WTC11 (cell line): ENCODE measurements around the gene CPAMD8.

Experiments used
- CTCF ChIP-seq: fragments of 200-600 bp; IDR thresholded peaks from 2 replicates; pipeline ENCODE4 v1.8.0; 2022; ENCODE audit warnings: antibody characterized with exemption
- FOXK1 ChIP-seq: sonication (generic); formaldehyde crosslinking; IDR thresholded peaks from 2 replicates; pipeline ENCODE4 v1.8.0; 2022; ENCODE audit warnings: mild to moderate bottlenecking, moderate library complexity, missing genetic modification reagents
- JUN ChIP-seq: sonication (generic); formaldehyde crosslinking; IDR thresholded peaks from 2 replicates; pipeline ENCODE4 v1.8.0; 2023; ENCODE audit warnings: mild to moderate bottlenecking, missing genetic modification reagents
- NFYB ChIP-seq: sonication (generic); formaldehyde crosslinking; conservative IDR thresholded peaks from 2 replicates; pipeline ENCODE4 v1.8.0; 2022; ENCODE audit warnings: low read depth, missing genetic modification reagents
- PRDM15 ChIP-seq: sonication (generic); formaldehyde crosslinking; IDR thresholded peaks from 2 replicates; pipeline ENCODE4 v1.8.0; 2022; ENCODE audit warnings: missing genetic modification reagents

GRCh38 chr19:17037966-17038500 is 11.4 kb upstream of the CPAMD8 start:
- no peak for TF ChIP-seq NFYB (CRISPR knock-in tag)
- no peak for TF ChIP-seq CTCF
- no peak for TF ChIP-seq PRDM15 (CRISPR knock-in tag)
- TF ChIP-seq FOXK1, result no peak
- no peak for TF ChIP-seq JUN
